Ishikawa (cell line): ENCODE results near the gene DENND4A.

ENCODE experiments used
- CEBPB ChIP-seq: IDR thresholded peaks from 2 replicates; pipeline ENCODE4 v1.6.1; 2012
- CREB1 ChIP-seq: IDR thresholded peaks from 2 replicates; pipeline ENCODE4 v1.6.1; 2012; ENCODE audit warnings: low read depth
- EGR1 ChIP-seq: IDR thresholded peaks from 2 replicates; pipeline ENCODE4 v1.6.1; 2012
- EP300 ChIP-seq: IDR thresholded peaks from 2 replicates; pipeline ENCODE4 v1.6.1; 2012; ENCODE audit warnings: borderline replicate concordance
- FOXM1 ChIP-seq: IDR thresholded peaks from 2 replicates; pipeline ENCODE4 v1.6.1; 2012; ENCODE audit warnings: low read depth, borderline replicate concordance
- MAX ChIP-seq: IDR thresholded peaks from 2 replicates; pipeline ENCODE4 v1.6.1; 2012
- NFIC ChIP-seq: IDR thresholded peaks from 2 replicates; pipeline ENCODE4 v1.6.1; 2012
- RAD21 ChIP-seq: IDR thresholded peaks from 2 replicates; pipeline ENCODE4 v1.6.1; 2012; ENCODE audit warnings: low read depth
- REST ChIP-seq: IDR thresholded peaks from 2 replicates; pipeline ENCODE4 v1.6.1; 2012; ENCODE audit warnings: low read depth, mild to moderate bottlenecking
- TAF1 ChIP-seq: IDR thresholded peaks from 2 replicates; pipeline ENCODE4 v1.6.1; 2012; ENCODE audit warnings: low read depth, mild to moderate bottlenecking
- TCF12 ChIP-seq: IDR thresholded peaks from 2 replicates; pipeline ENCODE4 v1.6.1; 2012; ENCODE audit warnings: low read depth
- TEAD4 ChIP-seq: IDR thresholded peaks from 2 replicates; pipeline ENCODE4 v1.6.1; 2012
- USF1 ChIP-seq: IDR thresholded peaks from 2 replicates; pipeline ENCODE4 v1.6.1; 2012
- YY1 ChIP-seq: IDR thresholded peaks from 2 replicates; pipeline ENCODE4 v1.6.1; 2012; ENCODE audit warnings: low read depth
- ZBTB7A ChIP-seq: IDR thresholded peaks from 2 replicates; pipeline ENCODE4 v1.6.1; 2012; ENCODE audit warnings: low read depth

DENND4A gene

GRCh38 chr15:65836665-65837064 is 44.6 kb upstream of the DENND4A start:
- TF ChIP-seq RAD21 = peak; percentile 48; the same call in 1 of the 2 replicates
- TF ChIP-seq FOXM1 = no peak

GRCh38 chr15:65835447-65835846 is 43.4 kb upstream of the DENND4A start:
- TF ChIP-seq CREB1 = no peak
- TF ChIP-seq EP300 = no peak
- TF ChIP-seq REST = no peak
- no peak for TF ChIP-seq USF1
- TF ChIP-seq TEAD4 = no peak
- TF ChIP-seq TCF12 = no peak

GRCh38 chr15:65834603-65835282 is 42.6 kb upstream of the DENND4A start:
- TF ChIP-seq RAD21 (no peak), CREB1 (no peak), MAX (no peak), EGR1 (no peak), FOXM1 (no peak), USF1 (no peak), NFIC (no peak), REST (no peak), TCF12 (no peak), EP300 (no peak), CEBPB (no peak), TAF1 (no peak), ZBTB7A (no peak), TEAD4 (no peak), YY1 (no peak)

GRCh38 chr15:65833501-65834205 is 41.6 kb upstream of the DENND4A start:
- no peak for TF ChIP-seq FOXM1
- no peak for TF ChIP-seq TCF12
- no peak for TF ChIP-seq EP300
- no peak for TF ChIP-seq REST
- TF ChIP-seq TEAD4 = no peak
- no peak for TF ChIP-seq USF1
- no peak for TF ChIP-seq MAX
- TF ChIP-seq RAD21 = no peak
- TF ChIP-seq NFIC = no peak
